Activated T-helper 1 cell treated with anti-CD3 and anti-CD28 coated beads, Interleukin-2, amount 50 U/mL, for 16 hours (primary cell): ENCODE data around the gene CALML3.

Experiments used
- DNase-seq, 2 donors: peaks; one replicate each; pipeline ENCODE4 v3.0.0-alpha.2; 2020; ENCODE audit warnings: low read depth in 1 of 2, low spot score in 1 of 2

CALML3 gene

GRCh38 chr10:5565671-5566581 is 41.2 kb downstream of the CALML3 start:
- DNase-seq: no peak

GRCh38 chr10:5566614-5567013 is 41.9 kb downstream of the CALML3 start:
- no peak for DNase-seq

GRCh38 chr10:5567477-5567876 is 42.7 kb downstream of the CALML3 start:
- DNase-seq: no peak

GRCh38 chr10:5568984-5569383 is 44.2 kb downstream of the CALML3 start:
- no peak for DNase-seq

GRCh38 chr10:5569568-5569967 is 44.8 kb downstream of the CALML3 start:
- DNase-seq: no peak

GRCh38 chr10:5570007-5570655 is 45.4 kb downstream of the CALML3 start:
- no peak for DNase-seq

- DNase-seq: no peak
These were observed 46.4 kb downstream of the CALML3 start for GRCh38 chr10:5570979-5571810.

GRCh38 chr10:5571826-5572225 is 47.1 kb downstream of the CALML3 start:
- DNase-seq: no peak

GRCh38 chr10:5573319-5573950 is 48.7 kb downstream of the CALML3 start:
- no peak for DNase-seq

- no peak for DNase-seq
These were observed 49.3 kb downstream of the CALML3 start for GRCh38 chr10:5573968-5574641.

- DNase-seq: no peak
These were observed 49.9 kb downstream of the CALML3 start for GRCh38 chr10:5574642-5575131.

GRCh38 chr10:5575144-5575481 is 50.4 kb downstream of the CALML3 start:
- no peak for DNase-seq

GRCh38 chr10:5575482-5576153 is 50.9 kb downstream of the CALML3 start:
- no peak for DNase-seq

- no peak for DNase-seq
These were observed 51.5 kb downstream of the CALML3 start for GRCh38 chr10:5576154-5576748.
